HG03060 (cell line): Measurements from ENCODE around the gene ZFPL1.

Experiments
- ATAC-seq: cut with Tn5 transposase; IDR thresholded peaks from one replicate; pipeline ENCODE4 v1.9.1; 2021; ENCODE audit warnings: low read depth, moderate number of reproducible peaks; ENCODE audit not compliant: unreplicated experiment

The ZFPL1 gene

GRCh38 chr11:65059959-65060824, 23.8 kb upstream of the ZFPL1 start:
- ATAC-seq = no peak

GRCh38 chr11:65060913-65061408, 23.1 kb upstream of the ZFPL1 start:
- ATAC-seq = no peak

- ATAC-seq = no peak
These were observed 20.5 kb upstream of the ZFPL1 start for GRCh38 chr11:65063532-65063931.

GRCh38 chr11:65064847-65065240, 19.2 kb upstream of the ZFPL1 start:
- ATAC-seq = no peak

- ATAC-seq = no peak
These were observed 18.2 kb upstream of the ZFPL1 start for GRCh38 chr11:65065851-65066250.

- ATAC-seq = no peak
These were observed 17.7 kb upstream of the ZFPL1 start for GRCh38 chr11:65066315-65066714.

GRCh38 chr11:65066805-65067291, 17.2 kb upstream of the ZFPL1 start:
- no peak for ATAC-seq

GRCh38 chr11:65067446-65067845, 16.6 kb upstream of the ZFPL1 start:
- no peak for ATAC-seq

- no peak for ATAC-seq
These were observed 14.8 kb upstream of the ZFPL1 start for GRCh38 chr11:65069217-65069616.

GRCh38 chr11:65071907-65072630, 12.0 kb upstream of the ZFPL1 start:
- no peak for ATAC-seq

GRCh38 chr11:65072631-65072966, 11.4 kb upstream of the ZFPL1 start:
- ATAC-seq = no peak

- no peak for ATAC-seq
These were observed 6.6 kb upstream of the ZFPL1 start for GRCh38 chr11:65077451-65077850.

GRCh38 chr11:65078151-65078550, 5.9 kb upstream of the ZFPL1 start:
- no peak for ATAC-seq

- no peak for ATAC-seq
These were observed 5.2 kb upstream of the ZFPL1 start for GRCh38 chr11:65078786-65079342.

- peak; percentile 25 for ATAC-seq
These were observed 738 bp upstream of the ZFPL1 start for GRCh38 chr11:65083134-65083833.

- no peak for ATAC-seq
These were observed 765 bp downstream of the ZFPL1 start for GRCh38 chr11:65084598-65085375.

GRCh38 chr11:65085446-65085845, 1.4 kb downstream of the ZFPL1 start:
- ATAC-seq = no peak

- ATAC-seq = no peak
These were observed 2.8 kb downstream of the ZFPL1 start for GRCh38 chr11:65086809-65087208.

GRCh38 chr11:65087216-65087615, 3.2 kb downstream of the ZFPL1 start:
- no peak for ATAC-seq

- no peak for ATAC-seq
These were observed 3.8 kb downstream of the ZFPL1 start for GRCh38 chr11:65087827-65088226.
